ENCODE data around the gene MAST2.

- TF ChIP-seq, protein P1, sequence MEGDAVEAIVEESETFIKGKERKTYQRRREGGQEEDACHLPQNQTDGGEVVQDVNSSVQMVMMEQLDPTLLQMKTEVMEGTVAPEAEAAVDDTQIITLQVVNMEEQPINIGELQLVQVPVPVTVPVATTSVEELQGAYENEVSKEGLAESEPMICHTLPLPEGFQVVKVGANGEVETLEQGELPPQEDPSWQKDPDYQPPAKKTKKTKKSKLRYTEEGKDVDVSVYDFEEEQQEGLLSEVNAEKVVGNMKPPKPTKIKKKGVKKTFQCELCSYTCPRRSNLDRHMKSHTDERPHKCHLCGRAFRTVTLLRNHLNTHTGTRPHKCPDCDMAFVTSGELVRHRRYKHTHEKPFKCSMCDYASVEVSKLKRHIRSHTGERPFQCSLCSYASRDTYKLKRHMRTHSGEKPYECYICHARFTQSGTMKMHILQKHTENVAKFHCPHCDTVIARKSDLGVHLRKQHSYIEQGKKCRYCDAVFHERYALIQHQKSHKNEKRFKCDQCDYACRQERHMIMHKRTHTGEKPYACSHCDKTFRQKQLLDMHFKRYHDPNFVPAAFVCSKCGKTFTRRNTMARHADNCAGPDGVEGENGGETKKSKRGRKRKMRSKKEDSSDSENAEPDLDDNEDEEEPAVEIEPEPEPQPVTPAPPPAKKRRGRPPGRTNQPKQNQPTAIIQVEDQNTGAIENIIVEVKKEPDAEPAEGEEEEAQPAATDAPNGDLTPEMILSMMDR (IDR thresholded peaks at IDR 0.05): no peak
- TF ChIP-seq POLR2A (IDR thresholded peaks at IDR 0.05): no peak
These were observed 266.9 kb downstream of the MAST2 start for GRCh38 chr1:46070164-46070814.

Data from esophagus squamous epithelium (tissue), 4 donors.